Heart left ventricle (tissue), 16 donors: Measurements from ENCODE around the gene RIPK1. TPM values are rescaled to one million over a fixed set of nuclear protein-coding genes. Genes with fewer than 3 reads are reported as not detected.

Source experiments
- ATAC-seq, 4 donors: fragments of 200-7000 bp; cut with Tn5 transposase; one replicate each; pipeline ENCODE4 v1.9.1; 2020 to 2022; ENCODE audit warnings: moderate library complexity in 4 of 4, mild to moderate bottlenecking in 3 of 4, moderate number of reproducible peaks in 1 of 4
- DNase-seq, 5 donors: peaks; one replicate each; pipeline ENCODE4 v3.0.0-alpha.2; 2020
- H3K27ac ChIP-seq, 12 donors: fragments of 200-600 bp; sonication (generic) in 4 of 12; one replicate each; pipeline versions ENCODE4 v1.5.0 to v1.8.0; 2016 to 2022; ENCODE audit warnings: mild to moderate bottlenecking in 2 of 12
- H3K27me3 ChIP-seq, 9 donors: fragments of 200-600 bp; sonication (generic) in 2 of 9; one replicate each; pipeline versions ENCODE4 v1.5.1 to v1.8.0; 2016 to 2022; ENCODE audit warnings: mild to moderate bottlenecking in 3 of 9
- H3K36me3 ChIP-seq, 9 donors: fragments of 200-600 bp; sonication (generic) in 2 of 9; one replicate each; pipeline versions ENCODE4 v1.5.0 to v1.8.0; 2018 to 2022; ENCODE audit warnings: mild to moderate bottlenecking in 2 of 9
- H3K4me1 ChIP-seq, 12 donors: fragments of 200-600 bp; sonication (generic) in 4 of 12; one replicate each; pipeline versions ENCODE4 v1.5.0 to v1.8.0; 2016 to 2022; ENCODE audit warnings: mild to moderate bottlenecking in 3 of 12
- H3K4me3 ChIP-seq, 12 donors: fragments of 200-600 bp; sonication (generic) in 4 of 12; one replicate each; pipeline versions ENCODE4 v1.5.0 to v1.8.0; 2017 to 2022; ENCODE audit warnings: mild to moderate bottlenecking in 9 of 12, moderate library complexity in 4 of 12
- H3K9me3 ChIP-seq, 12 donors: fragments of 200-600 bp; sonication (generic) in 4 of 12; one replicate each; pipeline versions ENCODE4 v1.5.0 to v1.8.0; 2016 to 2022; ENCODE audit warnings: mild to moderate bottlenecking in 1 of 12
- POLR2A ChIP-seq, 2 donors: fragments of 450-650 bp; IDR thresholded peaks; one replicate each; pipeline ENCODE4 v1.6.1; 2017; ENCODE audit warnings: antibody characterized with exemption in 2 of 2, mild to moderate bottlenecking in 2 of 2, moderate library complexity in 2 of 2
- WGBS, 4 donors: extraction: QIAGEN DNeasy Blood & Tissue Kit in 2 of 4; methylation state at CpG; one replicate each; pipeline versions ENCODE4 v1.1.5 to v1.1.7; 2013 to 2018; 5-methylcytosine and 5-hydroxymethylcytosine counted together
- intact Hi-C, 10 donors: fragments of 100-400 bp; cut with DNase I; formaldehyde crosslinking; loops; one replicate each; pipeline versions ENCODE4 v1.11.1 to v1.14.2; 2022
- polyA plus RNA-seq, 2 donors: library from polyadenylated mRNA; stranded (reverse); fragments of 200-250 nt; gene quantifications; one replicate each; pipeline ENCODE4 v1.2.3, GENCODE V29; 2013
- total RNA-seq, 9 donors: library from RNA; depleted of rRNA in 2 of 9; stranded (reverse); fragments of >200 nt in 2 of 9; fragmentation: NEBNext Ultra II Directional in 3 of 9; extraction: Animal tissue kit (Norgen Biotek cat#: 25700) in 3 of 9; gene quantifications; one replicate each; pipeline versions ENCODE4 v1.1.0 to v1.2.4, GENCODE V29; 2016 to 2023
- TF ChIP-seq, protein P1 (sequence below), 12 donors: fragments of 200-600 bp; sonication (generic) in 4 of 12; IDR thresholded peaks; one replicate each; pipeline versions ENCODE4 v1.5.0 to v1.8.0; 2018 to 2022; ENCODE audit warnings: antibody characterized with exemption in 12 of 12, mild to moderate bottlenecking in 5 of 12
- donor health status: ischemic (EF 13 %, LVEDD 7.1; RV severe dilation, severe dysfunction).
- donor health status: healthy with polysubstance abuse.
- donor health status: DM: no; HTN: yes; CAD: no.
- donor health status: DM: no; HTN: no; CAD: no.
- donor health status: ischemic (EF 25% LVEDD 6.9; RV normal size, moderate dysfunction).
- donor health status: ischemic (EF 25% LVEDD 5.7; RV mildly dilated, moderate dysfunction).
- donor health status: healthy.
- donor health status: DM: yes; HTN: yes; CAD: no.
- donor health status: ischemic (EF 35%, LVEDD 5.7; RV mildly dilated, moderate dysfunction).
- donor health status: nonischemic (EF 11% LVEDD 7.7; RV severe dilation, severe dysfunction).
- donor health status: DM: yes; HTN: yes; CAD: no.
- donor health status: PGD.
- donor health status: ischemic (EF 29% LVEDD 5.4; RV normal size, mild dysfunction).
- donor health status: nonischemic (EF 23%, LVEDD 6.1; RV moderate dilation, normal function).

Gene RIPK1
- total and polyA plus RNA-seq, 11 donors, result 5.3 to 16.3 (median 7.1) TPM

DNA sequence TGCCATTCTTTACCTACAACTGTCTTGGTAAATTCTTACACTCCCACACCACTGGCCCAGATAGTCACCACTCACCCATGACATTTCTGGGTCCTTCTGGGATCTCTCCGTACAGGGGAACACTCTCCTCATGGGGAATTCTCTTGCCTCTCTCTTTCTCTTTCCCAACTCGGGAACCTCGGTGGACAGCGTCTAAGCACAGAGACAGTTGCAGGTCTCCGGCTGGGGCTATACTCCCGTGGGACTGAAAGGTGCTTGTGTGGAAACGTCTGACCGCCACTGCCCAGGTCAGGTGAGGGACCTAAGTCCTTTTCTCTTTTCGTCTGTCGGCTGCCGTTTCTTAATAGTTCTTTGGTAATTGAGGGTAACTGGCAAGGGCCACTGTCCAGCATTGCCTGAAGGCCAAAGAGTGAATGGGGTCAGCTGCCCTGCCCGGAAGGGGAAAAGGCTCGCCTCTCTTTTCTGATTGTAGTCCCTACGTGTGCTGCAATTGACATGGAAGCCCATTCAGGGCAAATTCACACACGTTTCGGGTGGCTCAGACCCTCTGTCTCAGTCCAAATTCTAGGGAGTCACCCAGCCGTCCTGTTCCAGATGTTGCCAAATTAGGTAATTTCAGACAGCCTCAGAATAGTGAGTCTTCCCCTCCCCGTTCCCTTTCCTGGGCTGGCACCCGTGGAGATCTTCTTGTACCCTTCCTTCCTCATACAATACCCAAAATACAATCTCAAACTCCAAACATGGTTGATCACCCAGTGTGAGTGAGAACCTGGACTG lies 31.2 kb upstream of the RIPK1 start:
- no peak for DNase-seq
- H3K27me3 ChIP-seq, result no peaks in the 10 kb centered on the region
- intact Hi-C loops, result no loop called here
- no peaks in the 10 kb centered on the region for H3K36me3 ChIP-seq
- peaks cover 0 to 9% (median 0%) of the 10 kb centered on the region in 12 donors for H3K9me3 ChIP-seq
- H3K27ac ChIP-seq, result no peak overlapping the region
- peaks cover 0 to 14% (median 0%) of the 10 kb centered on the region in 12 donors for H3K4me1 ChIP-seq
- WGBS, 4 donors, result 80 to 86% (median 83%) methylated on average over 19 of the region's 19 CpGs
- no peak for ATAC-seq
- H3K4me3 ChIP-seq, result no peak overlapping the region
- no peak for TF ChIP-seq POLR2A (IDR thresholded peaks at IDR 0.05)
- TF ChIP-seq, protein P1, sequence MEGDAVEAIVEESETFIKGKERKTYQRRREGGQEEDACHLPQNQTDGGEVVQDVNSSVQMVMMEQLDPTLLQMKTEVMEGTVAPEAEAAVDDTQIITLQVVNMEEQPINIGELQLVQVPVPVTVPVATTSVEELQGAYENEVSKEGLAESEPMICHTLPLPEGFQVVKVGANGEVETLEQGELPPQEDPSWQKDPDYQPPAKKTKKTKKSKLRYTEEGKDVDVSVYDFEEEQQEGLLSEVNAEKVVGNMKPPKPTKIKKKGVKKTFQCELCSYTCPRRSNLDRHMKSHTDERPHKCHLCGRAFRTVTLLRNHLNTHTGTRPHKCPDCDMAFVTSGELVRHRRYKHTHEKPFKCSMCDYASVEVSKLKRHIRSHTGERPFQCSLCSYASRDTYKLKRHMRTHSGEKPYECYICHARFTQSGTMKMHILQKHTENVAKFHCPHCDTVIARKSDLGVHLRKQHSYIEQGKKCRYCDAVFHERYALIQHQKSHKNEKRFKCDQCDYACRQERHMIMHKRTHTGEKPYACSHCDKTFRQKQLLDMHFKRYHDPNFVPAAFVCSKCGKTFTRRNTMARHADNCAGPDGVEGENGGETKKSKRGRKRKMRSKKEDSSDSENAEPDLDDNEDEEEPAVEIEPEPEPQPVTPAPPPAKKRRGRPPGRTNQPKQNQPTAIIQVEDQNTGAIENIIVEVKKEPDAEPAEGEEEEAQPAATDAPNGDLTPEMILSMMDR (IDR thresholded peaks at IDR 0.05), result no peak

DNA sequence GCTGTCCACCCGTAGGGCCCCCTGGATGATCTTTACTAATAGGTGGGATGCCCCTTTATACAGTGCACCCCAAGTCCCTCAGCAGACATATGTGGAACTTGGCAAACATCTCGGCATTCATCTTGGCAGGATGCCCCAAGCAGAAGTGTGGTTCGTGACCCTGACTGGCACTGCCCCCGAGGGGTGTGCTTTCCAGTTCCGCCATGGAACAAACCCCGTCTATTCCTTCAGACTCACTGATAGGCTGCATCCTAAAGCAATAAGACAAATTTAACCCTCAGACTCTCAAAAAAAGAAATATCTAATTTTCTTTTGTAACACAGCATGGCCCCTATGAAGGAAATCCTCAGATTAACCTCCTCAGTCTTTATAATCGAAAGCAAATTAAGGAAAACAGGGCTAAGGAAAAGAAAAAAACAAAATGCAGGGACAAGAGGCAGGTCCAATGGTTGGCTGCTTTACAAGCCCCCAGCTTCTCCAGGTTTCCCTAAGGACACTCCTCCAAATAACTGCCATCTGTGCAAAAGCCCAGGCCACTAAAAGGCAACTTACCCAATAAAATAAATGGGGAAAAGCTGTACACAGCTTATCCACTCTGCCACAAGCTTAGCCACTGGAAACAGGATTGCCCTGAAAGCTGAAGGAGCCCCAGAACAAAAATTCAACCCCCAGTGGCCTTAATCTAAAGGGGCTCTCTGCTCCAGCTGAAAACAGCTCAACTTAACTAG lies 30.5 kb upstream of the RIPK1 start:
- intact Hi-C loops, result no loop called here
- Histone ChIP-seq H3K27me3 (no peaks in the 10 kb centered on the region), H3K4me1 (peaks cover 0 to 14% (median 0%) of the 10 kb centered on the region in 12 donors), H3K27ac (no peak overlapping the region), H3K36me3 (no peaks in the 10 kb centered on the region), H3K4me3 (no peak overlapping the region), H3K9me3 (peaks cover 0 to 9% (median 0%) of the 10 kb centered on the region in 12 donors)
- WGBS, 4 donors, result 44 to 58% (median 49%) methylated on average over 7 of the region's 7 CpGs
- ATAC-seq (no peak), DNase-seq (no peak)
- no peak for TF ChIP-seq POLR2A (IDR thresholded peaks at IDR 0.05)
- TF ChIP-seq, protein P1 (IDR thresholded peaks at IDR 0.05), result no peak

DNA sequence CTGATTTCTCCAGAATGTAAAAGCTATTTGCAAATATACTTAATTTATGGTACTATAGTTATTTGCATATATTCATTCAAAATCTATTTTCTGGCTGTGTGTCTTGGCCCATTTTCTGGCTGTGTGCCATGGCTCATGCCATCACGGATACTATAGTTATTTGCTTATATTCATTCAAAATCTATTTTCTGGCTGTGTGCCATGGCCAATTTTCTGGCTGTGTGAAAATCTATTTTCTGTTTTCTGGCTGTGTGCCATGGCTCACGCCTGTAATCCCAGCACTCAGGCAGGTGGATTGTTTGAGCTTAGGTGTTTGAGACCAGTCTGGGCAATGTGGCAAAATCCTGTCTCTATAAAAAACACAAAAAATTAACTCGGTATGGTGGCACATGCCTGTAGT lies 28.9 kb upstream of the RIPK1 start:
- TF ChIP-seq, protein P1 (IDR thresholded peaks at IDR 0.05), result no peak
- no peak for TF ChIP-seq POLR2A (IDR thresholded peaks at IDR 0.05)
- intact Hi-C loops, result no loop called here
- DNase-seq, result no peak
- no peaks in the 10 kb centered on the region for H3K36me3 ChIP-seq
- peaks cover 0 to 9% (median 0%) of the 10 kb centered on the region in 12 donors for H3K9me3 ChIP-seq
- H3K4me1 ChIP-seq, result peaks cover 0 to 14% (median 0%) of the 10 kb centered on the region in 12 donors
- no peaks in the 10 kb centered on the region for H3K27me3 ChIP-seq
- no peak for ATAC-seq
- 67 to 76% (median 71%) methylated on average over 3 of the region's 3 CpGs for WGBS, 4 donors
- H3K27ac ChIP-seq, result no peak overlapping the region
- H3K4me3 ChIP-seq, result no peak overlapping the region

DNA sequence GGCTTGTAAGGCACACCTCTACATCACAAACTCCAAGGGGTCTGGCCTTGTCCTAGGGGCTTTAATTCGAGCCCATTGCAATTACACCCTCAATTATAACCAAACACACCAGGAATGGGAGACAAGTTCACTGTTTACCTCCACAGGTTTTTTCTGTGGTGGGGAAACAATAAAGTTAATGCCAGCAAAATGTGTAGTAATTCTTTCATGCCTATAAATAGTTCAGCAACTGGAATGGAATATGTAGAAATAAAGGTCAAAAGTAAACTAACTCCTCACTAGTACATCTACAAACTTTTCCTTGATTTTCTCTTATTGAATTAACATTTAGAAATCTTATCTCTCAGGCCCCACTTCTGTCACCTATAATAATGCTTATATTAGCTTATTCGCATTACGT lies 27.1 kb upstream of the RIPK1 start:
- no peak overlapping the region for H3K4me3 ChIP-seq
- H3K27me3 ChIP-seq, result no peaks in the 10 kb centered on the region
- TF ChIP-seq, protein P1 (IDR thresholded peaks at IDR 0.05), result no peak
- no peak for TF ChIP-seq POLR2A (IDR thresholded peaks at IDR 0.05)
- 96 to 97% (median 96%) methylated on average over 3 of the region's 3 CpGs for WGBS, 4 donors
- intact Hi-C loops, result no loop called here
- DNase-seq (no peak), ATAC-seq (no peak)
- H3K36me3 ChIP-seq, result no peaks in the 10 kb centered on the region
- peak overlapping the region in 2 of 12 donors; percentile 6 to 24 for H3K27ac ChIP-seq
- H3K4me1 ChIP-seq, result peaks cover 0 to 14% (median 0%) of the 10 kb centered on the region in 12 donors
- peaks cover 0 to under 1% (median 0%) of the 10 kb centered on the region in 12 donors for H3K9me3 ChIP-seq
